ENCODE results near the gene NACC2.

Gene NACC2

DNA sequence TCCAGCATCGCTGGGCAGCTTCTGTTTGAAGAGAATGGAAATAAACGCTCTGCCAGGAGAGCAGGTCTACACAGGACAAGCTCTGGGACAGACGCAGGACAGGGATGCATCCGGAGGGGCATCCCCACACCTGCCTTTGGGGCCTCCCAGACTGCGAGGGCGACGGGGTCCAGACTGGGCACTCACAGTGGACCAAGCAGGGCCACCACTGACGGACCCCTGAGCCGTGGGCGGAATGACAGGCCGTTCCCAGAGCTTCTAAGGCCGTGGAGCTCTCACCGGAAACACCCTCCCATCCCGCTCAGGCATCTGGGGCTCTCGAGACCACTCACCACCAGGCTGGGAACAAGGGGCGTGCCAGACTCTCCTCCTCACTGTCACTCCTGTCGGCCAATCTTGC, 34.1 kb upstream of the NACC2 start:
- DNase-seq (ENCODE audit: low read depth in 2 of 2) = no peak

DNA sequence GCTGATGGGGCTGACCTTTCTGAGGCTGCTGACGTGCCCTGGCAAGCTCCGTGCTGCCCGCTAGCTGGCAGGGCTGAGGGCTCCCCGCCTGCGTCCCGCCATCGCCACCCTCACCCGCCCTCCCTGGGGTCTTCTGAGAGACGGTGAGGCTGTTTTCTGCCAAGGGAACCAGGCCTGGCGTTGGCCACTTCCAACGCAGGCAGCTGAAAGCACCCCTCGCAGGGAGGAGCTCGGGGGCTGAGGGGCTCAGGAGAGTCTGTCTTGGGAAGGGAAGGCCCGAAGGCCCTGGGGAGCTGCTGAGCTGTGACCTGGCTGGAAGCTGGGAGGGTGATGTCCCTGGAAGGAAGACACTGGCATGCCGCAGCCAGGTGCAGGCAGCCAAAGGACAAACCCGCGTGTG, 33.3 kb upstream of the NACC2 start:
- DNase-seq (ENCODE audit: low read depth in 2 of 2) = no peak

DNA sequence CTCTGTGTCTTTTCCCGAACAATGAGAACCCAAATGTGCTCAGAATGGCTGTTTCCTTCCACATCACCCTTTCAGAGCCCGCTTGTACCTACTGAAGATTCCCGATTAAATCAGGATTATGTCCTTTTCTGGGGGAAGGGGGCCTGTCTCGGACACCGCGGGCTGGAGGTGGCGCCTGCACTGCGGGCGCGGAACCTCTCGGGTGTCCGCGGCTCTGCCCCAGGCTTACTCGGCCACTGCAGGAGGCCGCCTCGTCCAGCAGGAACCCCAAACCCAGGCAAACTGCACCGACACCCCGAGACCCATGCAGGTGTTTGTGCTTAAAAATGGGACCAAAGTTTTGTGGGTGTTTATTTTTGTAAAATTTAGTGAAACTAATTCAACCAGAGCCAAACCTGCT, 32.2 kb upstream of the NACC2 start:
- no peak for DNase-seq (ENCODE audit: low read depth in 2 of 2)

DNA sequence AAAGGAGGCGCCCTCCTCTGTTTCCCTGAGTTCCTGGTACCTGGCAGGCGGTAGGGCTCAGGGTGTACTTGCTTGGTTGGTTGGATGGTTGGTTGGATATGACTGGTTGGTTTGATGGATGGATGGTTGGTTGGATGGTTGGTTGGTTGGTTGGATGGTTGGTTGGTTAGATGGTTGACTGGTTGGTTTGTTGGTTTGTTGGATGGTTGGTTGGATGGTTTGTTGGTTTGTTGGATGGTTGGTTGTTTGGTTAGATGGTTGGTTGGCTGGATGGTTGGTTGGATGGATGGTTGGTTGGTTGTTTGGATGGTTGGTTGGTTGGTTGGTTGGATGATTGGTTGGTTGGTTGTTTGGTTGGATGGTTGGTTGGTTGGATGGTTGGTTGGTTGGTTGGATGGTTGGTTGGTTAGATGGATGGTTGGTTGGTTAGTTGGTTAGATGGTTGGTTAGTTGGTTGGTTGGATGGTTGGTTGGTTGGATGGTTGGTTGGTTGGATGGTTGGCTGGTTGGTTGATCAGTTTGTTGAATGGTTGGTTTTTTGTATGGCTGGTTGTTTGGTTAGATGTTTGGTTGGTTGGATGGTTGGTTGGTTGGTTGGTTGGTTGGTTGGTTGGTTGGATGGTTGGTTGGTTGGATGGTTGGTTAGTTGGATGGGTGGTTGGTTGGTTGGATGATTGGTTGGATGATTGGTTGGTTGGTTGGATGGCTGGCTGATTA, 30.0 kb upstream of the NACC2 start:
- DNase-seq (ENCODE audit: low read depth in 2 of 2) = no peak

DNA sequence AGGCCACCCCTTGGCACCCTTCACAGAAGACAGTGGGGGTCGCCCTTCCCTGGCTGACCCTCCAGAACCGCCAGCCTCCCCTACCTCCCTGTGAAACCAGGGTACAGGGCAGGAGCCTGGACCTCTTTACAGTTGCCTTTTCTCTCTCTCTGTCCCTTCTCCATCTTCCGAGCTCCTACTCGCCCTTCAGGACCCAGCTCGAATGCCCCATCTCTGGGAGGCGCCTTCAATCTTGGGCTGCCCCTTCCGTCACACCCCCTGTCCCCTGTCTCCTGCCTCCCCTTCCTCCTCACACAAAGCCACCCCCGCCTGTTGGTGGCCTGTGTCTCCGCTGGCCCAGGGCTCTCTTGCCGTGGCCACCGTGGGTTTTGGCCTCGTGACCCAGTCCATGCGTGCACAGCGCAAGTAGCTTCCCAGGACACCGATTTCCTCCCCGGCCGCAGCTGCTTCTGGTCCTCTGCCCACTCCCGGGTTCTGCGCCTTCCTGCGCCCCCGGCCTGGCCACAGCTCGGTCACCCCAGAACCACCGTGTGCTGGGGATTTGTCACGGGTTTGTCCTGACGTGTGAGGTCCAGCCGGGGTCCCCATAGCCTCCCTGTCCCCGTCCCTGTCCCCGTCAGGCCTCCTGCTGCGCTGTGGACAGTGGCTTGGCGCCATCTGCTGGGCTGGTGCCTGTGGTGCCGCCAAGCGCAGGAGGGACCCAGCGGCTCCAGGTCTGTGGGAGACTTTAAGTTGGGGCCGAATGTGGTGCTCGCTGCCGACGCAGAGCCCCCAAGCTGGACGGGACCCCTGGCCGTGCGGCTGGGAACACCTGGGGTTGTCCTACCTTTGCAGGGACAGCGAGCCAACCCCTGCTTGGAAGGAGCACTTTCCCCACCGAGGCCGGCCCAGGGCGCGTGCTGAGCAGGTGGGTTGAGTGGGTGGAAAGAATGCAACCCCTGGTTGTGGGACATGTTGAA, 27.6 kb upstream of the NACC2 start:
- peak; percentile 75 to 78 for DNase-seq (ENCODE audit: low read depth in 2 of 2)

DNA sequence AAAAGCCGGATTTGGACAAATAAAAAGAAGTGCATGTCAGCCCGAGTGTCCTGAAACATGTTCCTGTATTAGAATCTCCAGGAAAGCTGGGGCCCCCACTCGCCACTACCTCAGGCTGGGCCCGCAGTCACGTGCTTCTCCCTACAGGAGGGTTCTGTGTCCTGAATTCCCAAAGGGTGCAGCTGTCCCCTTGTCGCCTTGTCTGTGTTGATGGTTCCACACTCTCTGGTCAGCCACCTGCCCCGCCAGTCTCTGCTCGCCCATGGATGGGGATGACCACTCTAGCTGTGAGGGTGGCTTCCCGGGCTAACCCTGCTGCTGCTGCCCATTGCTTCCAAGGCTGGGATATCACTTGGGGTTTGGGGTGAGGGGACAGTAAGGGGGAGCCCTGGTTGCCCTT, 26.7 kb upstream of the NACC2 start:
- no peak for DNase-seq (ENCODE audit: low read depth in 2 of 2)

DNA sequence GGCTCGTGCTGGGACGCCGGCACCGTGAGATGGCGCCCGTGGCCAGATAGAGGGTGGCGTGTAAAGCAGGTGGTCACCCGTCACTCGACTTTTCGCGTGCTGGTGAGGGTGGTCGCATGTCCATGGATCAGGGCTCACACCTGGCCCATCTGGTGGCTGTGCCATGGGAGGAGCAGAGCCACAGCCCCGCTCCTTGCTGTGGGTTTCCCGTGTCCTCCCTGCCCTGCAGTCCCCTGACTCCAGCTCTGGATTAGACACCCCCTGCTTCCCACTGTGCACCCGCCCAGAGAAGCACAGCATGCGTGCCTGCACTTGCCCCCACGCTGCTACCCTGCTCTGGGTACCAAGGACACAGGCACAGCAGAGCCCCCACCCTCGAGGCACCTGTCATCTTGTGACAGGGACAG, 25.4 kb upstream of the NACC2 start:
- no peak for DNase-seq (ENCODE audit: low read depth in 2 of 2)

DNA sequence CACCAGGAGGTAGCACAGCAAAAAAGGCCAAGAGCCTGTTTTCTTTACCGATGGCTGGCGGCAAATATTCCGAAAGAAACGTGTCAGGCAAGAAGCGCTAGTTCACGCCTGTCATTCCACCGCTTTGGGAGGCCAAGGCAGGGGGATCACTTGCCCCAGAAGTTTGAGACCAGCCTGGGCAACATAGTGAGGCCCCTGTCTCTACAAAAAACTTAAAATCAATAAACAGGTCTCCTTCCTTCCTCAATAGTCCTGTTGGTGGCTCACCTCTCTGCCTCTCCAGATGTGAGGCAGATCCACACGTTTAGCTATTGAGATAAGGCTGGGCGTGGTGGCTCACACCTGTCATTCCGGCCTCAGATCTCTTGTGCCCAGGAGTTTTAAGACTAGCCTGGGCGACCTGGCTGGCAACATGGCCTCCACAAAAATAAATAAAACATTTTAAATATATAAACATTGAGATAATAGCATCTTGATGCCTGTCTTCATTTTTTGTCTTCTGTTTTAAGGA, 24.8 kb upstream of the NACC2 start:
- no peak for DNase-seq (ENCODE audit: low read depth in 2 of 2)

DNA sequence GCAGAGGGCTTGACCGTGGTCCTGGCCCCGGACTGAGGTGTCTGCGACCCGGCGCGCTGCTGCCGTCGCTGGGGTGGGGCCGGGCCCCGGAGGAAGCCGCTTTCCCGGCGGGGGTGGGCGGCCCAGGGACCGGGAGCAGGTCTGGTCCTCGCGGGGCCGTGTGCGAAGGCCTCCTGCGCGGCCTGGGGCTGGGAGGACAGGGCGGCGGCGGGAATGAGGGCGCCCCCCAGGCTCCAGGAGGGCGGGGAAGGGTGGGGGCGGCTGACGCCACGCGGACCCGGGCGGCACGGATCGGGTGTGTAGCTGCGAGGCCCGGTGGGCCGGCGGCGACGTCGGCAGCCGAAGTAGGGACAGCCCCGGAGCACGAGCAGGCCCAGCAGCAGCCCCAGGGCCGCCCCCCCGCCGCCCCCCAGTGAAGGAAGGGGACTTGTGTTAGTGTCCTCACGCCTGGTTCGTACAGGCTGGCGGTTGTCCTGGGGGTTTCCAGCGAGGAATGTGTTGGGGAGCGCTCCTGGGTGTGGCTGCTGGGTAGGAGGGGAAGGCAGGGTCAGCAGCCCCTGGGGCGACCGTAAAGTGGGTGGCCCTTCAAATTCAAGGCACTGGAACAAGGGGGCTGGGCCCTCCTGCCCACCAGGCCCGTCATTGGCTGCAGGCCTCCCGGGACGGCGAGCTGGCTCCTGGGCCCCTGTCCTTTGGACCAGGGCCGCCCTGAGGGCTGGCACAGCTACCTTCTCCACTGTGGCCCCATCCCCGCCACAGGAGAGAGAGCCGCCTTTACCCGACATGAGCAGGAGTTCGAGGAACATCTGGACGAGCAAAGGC, 24.2 kb upstream of the NACC2 start:
- no peak for DNase-seq (ENCODE audit: low read depth in 2 of 2)

DNA sequence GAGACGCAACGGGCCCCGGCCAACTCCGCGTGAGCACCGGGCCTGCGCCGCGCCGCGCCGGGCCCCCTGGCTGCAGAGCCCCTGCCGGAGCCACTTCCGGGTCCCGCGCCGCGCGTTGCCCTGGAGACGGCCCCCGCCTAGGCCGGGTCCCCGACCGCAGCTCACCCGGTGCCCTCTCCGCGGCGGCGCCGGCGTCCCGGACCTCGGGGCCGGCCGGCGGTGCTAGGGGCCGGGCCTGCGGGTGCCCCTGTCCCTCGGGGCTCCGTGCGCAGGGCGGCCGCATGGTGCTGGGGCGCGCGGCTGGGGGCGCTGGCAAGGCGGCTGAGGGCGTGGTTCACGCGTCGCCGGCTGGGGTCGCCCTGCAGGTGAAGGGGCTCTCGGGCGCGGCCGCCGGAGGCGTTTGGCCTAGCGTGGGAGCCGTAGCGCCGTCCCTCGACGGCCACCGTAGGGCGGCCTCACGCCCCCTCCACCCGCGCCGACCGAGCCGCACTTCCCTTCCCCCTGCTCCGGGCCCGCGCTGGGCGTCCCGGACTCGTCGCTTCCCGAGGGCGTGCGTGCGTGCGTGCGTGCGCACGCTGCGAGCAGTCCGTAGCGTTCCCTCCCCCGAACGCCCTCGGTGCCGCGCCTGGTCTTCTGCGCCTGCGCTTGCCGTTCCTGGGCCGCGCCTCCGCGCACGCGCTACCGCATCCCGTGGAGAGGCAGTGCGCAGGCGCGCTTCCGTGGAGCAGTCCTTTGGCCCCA, 23.4 kb upstream of the NACC2 start, which contains the start of gene TMEM250:
TMEM250 (minus strand) TSS at position 556 of the 741 bp plus-strand sequence. CDS start 1,975 bp downstream, outside the sequence.
- peak; percentile 94 to 96 for DNase-seq (ENCODE audit: low read depth in 2 of 2)

DNA sequence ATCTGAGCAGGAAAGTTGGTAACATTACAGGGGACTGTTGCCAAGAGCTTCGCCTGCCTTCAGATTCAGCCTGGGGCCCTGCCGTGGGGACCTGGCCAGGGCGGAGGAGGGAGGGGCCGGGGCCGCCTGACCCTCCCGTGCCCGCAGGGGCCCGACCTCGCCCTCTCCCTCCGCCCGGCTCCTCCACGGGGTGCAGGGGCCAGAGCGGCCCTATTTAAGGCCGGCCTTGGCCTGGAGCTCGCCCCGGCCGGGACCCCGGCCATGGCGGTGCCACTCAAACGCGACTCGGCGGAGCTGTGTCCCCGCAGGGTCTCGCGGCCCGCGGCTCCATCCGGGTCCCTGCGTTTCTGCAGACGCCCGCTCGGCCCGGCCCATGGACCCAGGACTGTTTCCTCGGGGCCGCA, 22.8 kb upstream of the NACC2 start:
- DNase-seq (ENCODE audit: low read depth in 2 of 2) = no peak

DNA sequence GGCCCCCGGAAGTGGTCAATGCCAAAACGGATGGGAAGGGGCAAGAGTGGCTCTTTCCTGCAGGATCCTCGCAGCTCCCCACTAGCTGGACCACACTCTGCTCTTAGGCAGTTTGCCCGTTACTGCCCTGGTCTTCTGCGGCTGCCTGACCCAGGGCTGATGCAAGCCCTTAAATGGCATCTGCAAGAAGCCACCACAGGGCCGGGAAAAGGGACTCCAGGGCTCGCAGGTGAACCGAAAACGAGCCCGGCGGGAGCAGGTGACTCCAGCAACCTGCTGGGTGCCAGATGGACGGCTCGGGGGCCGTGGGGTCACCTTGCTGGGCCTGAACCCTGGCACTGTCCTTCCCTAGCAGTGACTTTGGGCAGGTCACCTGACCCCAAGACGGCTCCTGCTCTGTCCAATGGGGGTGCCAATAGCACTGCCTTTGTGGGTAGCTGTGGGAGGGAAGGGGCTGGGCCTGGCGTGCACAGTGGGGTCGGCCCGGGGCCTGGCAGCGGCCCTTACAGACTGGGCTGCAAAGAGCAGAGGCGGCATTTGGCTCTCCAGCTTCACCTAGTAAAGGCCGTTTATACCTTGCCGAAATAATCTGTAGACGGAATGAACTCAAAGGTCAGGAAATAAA, 22.3 kb upstream of the NACC2 start:
- no peak for DNase-seq (ENCODE audit: low read depth in 2 of 2)

DNA sequence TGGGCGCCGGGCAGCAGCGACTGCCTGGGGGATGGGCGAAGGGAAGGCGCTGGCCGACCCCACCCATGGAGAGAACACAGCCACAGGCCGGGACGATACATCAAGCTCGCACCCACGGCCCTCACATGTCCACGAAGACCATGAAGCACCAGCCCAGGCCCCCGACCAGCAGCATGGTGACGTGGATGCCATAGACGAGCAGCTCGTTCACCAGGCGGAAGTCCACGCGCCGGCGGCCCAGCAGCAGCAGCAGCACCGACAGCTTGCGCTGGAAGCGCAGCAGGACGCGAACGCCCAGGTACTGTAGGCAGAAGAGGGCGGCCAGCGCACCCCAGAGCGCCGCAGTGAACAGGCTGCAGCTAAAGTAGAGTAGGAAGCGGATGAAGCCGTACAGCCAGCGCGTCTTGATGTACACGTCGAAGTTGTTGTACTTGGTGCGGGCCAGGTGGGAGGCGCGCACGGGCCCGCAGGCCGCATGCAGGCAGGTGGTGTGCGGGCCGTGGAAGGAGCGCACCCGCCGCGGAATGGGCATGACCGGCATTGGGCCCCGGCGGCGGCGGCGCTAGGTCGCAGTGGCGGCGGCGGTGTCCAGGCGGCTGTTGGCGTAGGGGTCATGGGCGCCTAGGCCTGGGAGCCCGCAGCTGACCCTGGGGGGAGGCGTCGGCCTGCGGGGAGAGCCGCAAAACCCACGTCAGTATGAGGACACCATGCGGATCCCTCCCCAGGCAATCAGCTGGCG, 21.4 kb upstream of the NACC2 start:
- DNase-seq (ENCODE audit: low read depth in 2 of 2) = no peak

DNA sequence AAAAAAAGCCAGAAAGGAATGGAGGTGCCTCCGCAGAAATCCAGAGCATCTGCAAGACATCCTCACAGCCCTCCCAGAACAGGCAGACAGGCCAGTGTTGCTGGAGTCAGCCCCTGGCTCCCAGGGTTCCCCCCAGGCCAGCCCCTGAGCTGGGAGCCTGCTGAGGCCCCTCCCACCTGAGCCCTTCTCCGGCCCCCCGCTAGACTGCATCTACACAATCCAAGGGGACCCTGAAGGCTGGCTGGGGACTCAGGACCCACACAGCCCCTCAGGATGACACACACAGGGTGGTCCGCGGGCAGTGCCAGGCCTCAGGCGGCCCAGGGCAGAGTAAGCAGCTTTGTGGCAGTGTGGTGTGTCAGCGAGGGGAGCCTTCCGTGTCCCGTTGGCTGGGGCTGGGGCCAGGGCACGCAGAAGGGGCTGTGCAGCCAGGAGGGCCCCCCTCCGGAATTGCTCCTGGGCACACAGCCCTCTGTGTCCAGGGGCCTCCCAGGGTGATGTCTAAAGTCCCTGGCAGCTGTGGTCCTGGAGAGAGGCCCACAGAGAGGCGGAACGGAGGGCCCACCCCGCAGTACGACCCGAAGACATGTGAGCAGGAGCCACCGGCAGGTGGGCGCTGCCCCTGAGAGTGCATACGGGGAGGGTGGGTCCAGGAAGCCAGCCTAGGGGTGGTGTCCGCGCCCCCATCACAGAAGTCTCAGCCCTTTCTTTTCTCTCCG, 20.7 kb upstream of the NACC2 start:
- DNase-seq (ENCODE audit: low read depth in 2 of 2) = no peak

DNA sequence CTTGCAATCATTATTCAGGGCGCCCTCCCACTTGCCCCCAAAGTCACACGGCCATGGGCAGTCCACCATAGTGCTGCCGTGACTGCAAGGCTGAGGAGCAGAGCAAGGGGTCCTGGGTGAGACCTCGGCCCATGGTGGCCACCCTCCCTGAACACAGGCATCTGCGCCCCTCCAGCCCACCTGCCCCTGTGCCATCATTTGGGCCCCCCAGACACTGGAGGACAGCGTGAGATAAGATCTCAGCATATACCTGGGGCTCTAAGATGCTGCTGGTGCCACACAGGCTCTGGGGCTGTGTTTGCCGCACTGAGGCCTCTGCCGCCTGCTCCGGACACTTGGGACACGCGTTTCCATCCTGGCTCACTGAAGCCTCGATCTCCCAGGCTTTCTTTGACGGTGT, 20.1 kb upstream of the NACC2 start:
- no peak for DNase-seq (ENCODE audit: low read depth in 2 of 2)

DNA sequence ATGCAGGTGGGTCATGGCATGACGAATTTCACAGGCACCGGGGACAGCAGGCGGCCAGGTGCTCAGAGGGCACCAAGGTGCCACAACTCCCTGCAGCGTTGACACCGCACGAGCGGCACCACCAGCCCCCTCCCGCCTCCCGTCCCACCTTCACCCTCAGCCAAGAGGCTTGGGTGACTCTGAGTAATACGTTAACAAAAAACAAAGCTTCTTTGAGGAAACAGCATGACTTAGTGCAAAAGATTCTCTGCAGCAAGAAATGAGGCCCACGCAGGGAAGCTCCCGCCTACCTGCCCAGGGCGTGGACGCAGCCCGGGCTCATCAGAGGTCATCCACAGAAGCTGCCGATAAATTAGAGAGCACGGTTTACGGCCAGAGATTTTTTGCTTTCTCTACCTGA, 19.5 kb upstream of the NACC2 start:
- DNase-seq (ENCODE audit: low read depth in 2 of 2) = no peak

DNA sequence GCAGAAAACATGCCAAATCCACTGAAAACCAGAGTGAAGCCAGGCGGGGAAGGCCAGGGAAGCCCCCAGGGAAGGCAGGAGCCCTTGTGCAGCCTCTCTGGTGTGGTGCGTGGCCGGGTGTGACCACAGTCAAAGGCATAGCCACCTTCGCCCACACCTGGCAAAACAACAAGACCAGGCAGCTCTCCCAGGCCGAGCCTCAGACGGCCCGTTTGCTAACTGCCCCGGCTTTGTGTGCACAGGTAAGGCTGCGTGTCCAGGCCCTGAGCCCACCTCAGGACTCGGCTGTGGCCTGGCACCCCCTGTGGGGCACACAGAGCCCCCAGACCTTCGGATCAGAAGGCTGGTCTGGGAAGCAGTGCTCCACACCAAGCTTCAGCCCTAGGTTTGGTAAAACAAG, 17.5 kb upstream of the NACC2 start:
- no peak for DNase-seq (ENCODE audit: low read depth in 2 of 2)

DNA sequence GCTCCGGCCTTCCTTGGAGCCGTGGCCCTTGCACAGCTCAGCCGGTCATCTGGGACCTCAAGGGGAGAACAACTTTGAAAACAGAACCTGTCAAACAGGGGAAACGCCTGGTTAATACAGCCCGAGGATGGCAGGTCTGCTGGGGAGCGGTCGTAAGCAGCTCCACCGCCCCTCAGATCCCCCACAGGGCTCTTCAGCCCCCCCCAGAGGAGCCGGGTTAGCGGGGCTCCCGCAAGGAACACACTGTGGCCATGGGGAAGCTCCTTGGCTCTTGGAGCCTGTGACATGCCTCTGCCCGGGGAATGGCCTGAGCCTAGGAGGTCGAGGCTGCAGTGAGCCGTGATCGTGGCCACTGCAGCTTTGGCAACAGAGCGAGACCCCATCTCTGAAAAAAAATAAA, 16.8 kb upstream of the NACC2 start:
- DNase-seq (ENCODE audit: low read depth in 2 of 2) = no peak

DNA sequence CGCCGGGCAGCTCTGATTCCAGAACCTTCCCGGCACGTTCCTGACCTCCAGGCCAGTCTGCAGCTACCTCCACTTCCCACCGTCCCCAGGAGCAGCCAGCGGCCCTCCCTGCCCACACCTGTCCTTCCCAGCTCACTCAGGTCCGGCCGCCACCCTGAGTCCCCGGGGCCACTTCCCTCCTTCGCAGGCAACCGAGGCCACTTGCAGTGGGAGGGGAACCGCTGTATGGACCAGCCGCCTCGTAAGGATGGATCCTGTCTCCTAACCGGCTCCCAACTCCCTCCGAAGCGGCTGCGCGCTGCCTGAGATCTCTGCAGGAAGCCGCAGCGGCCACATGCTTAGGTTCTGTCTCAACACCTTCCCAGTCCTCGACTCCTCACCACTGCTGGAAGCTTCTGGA, 16.1 kb upstream of the NACC2 start:
- no peak for DNase-seq (ENCODE audit: low read depth in 2 of 2)
